Omental fat pad (tissue), 4 donors: ENCODE results near the gene DTNBP1. TPM values are rescaled to one million over a fixed set of nuclear protein-coding genes. Genes with fewer than 3 reads are reported as not detected.

Experiments
- ATAC-seq: fragments of 150-250 bp; one replicate; pipeline ENCODE4 v1.9.1; 2016; ENCODE audit warnings: mild to moderate bottlenecking, moderate library complexity; ENCODE audit not compliant: low FRiP score
- DNase-seq: peaks from one replicate; pipeline ENCODE4 v3.0.0-alpha.2; 2019; ENCODE audit warnings: low spot score
- total RNA-seq, 4 donors: library from RNA; depleted of rRNA; stranded (reverse); fragments of >200 nt; gene quantifications; one replicate each; pipeline ENCODE4 v1.1.0, GENCODE V29; 2016
- TF ChIP-seq, protein P1 (sequence below), 3 donors: fragments of 450-650 bp; IDR thresholded peaks; one replicate each; pipeline ENCODE4 v1.5.1; 2016 to 2017; ENCODE audit warnings: antibody characterized with exemption in 3 of 3, mild to moderate bottlenecking in 3 of 3, moderate library complexity in 2 of 3

DTNBP1 gene
- total RNA-seq, 4 donors from 2014 or later = 5.9 to 13.9 (median 10.4) TPM

DNA sequence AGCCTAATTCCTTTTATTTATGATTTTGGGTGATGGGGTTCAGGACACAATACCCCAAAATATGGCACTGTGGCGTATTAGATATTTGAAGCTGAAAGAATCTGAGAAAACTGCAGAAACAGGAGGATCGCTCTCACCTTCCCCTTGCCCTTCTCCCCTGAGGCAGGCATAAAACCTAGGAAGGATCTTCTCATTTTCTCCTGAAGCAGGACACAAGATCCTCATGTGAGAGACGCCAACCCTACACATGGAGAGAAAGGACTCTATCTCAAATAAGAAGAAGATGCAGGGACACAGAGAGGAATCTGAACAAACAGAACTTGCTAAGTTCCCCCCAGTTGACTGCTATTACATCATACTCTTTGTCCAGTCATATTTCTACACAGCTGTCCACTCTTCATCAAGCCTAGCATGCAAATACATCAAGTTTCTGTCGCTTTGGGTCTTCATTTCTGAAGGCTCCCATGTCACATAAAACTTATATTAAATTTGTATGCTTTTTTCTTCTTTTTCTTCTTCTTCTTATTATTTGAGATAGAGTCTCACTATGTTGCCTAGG lies 109.0 kb downstream of the DTNBP1 start:
- DNase-seq = no peak
- TF ChIP-seq, protein P1, sequence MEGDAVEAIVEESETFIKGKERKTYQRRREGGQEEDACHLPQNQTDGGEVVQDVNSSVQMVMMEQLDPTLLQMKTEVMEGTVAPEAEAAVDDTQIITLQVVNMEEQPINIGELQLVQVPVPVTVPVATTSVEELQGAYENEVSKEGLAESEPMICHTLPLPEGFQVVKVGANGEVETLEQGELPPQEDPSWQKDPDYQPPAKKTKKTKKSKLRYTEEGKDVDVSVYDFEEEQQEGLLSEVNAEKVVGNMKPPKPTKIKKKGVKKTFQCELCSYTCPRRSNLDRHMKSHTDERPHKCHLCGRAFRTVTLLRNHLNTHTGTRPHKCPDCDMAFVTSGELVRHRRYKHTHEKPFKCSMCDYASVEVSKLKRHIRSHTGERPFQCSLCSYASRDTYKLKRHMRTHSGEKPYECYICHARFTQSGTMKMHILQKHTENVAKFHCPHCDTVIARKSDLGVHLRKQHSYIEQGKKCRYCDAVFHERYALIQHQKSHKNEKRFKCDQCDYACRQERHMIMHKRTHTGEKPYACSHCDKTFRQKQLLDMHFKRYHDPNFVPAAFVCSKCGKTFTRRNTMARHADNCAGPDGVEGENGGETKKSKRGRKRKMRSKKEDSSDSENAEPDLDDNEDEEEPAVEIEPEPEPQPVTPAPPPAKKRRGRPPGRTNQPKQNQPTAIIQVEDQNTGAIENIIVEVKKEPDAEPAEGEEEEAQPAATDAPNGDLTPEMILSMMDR (IDR thresholded peaks at IDR 0.05) = no peak
- ATAC-seq = no peak

DNA sequence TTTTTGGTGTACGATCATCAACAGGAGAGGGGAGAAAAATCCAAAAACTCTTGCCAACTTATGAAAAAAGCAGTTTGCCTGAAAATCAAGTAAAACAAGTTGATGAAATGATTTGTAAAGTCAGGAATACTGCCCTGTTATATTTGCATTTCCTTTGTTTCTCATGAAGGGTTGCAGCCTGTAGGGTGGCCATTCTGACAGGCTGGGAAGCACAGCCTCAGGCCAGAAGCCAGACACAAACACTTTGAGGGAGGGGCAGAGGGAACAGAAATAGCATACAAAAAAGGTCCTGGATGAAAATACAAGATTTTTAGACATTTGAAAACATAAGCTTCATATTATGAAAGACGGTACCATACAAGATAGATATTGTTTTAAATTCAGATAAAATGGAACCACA lies 109.8 kb downstream of the DTNBP1 start:
- ATAC-seq (no peak), DNase-seq (no peak)
- TF ChIP-seq, protein P1 (IDR thresholded peaks at IDR 0.05) = no peak

DNA sequence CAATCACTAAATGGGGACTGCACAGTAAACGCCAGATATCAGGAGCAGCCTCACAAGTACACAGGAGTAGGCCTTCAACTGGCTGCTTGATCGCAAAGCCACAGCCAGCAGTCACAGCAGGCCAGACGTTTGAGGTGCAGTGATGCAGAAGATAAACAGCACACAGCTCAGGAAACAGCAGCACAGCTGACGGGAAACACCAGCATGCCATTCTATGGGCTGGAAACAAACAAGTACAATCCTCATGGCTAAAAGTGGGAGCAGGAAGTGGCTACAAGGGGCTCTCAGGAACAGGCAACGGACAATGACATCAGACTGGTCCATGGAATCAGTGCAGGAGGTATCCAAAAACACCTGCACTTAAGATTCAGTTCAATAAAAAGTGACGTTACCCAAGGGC lies 111.0 kb downstream of the DTNBP1 start:
- ATAC-seq (no peak), DNase-seq (no peak)
- TF ChIP-seq, protein P1 (IDR thresholded peaks at IDR 0.05) = no peak

DNA sequence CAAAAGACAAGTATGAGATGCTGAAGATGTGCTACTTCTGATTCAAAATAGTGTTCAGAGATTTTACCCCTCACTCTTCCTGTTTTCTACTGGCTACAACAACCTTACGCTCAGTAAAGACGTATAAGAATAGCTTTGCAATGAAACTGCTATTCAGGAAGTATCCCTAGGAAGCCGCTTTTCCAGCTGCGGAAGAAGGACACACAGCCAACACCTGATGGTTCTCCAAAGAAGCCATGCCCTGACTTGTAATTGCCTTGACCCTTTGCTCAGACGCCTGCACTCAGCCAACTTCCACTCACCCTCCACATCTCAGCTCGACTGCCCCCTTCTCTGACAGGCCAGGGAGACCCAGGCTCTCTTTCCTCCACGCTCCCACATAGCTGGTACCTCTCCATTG lies 111.6 kb downstream of the DTNBP1 start:
- TF ChIP-seq, protein P1 (IDR thresholded peaks at IDR 0.05) = no peak
- DNase-seq = no peak
- no peak for ATAC-seq

DNA sequence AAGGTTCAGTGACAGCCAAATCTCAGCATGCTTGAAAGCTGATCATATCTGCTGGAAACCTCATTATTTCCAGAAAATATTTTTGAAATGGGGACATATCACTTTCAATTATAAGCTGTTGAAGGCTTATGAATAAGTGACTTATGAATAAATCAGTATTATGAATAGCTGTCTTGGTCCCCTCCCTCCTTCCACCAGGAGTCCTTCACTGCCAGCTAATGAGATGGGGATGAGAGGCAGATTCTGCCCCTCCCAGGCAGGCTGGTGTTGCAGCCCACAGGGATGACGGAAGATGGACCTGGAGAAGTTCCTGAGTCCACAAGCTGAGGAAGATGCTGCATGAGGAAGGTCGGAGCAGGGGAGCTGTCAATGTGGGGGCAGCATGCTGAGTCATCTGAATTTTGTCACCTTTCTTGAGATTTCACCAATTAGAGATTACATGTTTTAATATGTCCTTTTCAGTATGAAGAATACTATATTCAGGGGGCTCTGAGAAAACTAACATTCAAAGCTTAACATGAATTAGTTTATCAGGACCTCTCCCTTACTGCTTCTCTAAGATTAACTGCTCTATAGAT lies 112.2 kb downstream of the DTNBP1 start:
- TF ChIP-seq, protein P1 (IDR thresholded peaks at IDR 0.05) = no peak
- ATAC-seq (no peak), DNase-seq (no peak)

DNA sequence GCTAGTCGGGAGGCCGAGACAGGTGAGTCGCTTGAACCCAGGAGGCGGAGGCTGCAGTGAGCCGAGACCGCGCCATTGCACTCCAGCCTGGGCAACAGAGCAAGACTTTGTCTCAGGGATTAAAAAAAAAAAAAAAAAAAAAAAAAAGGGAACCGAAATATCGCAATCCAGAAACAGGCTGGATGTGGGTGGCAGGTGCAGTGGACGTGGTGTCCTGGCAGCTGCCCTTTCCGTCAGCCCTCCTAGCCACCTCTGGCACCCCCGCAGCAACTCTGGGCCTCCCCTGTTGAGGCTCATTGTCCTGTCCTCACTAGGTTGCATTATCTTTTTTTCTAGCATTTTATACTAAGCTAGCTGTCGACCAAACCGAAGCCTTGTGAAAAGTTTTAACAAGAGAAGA lies 113.5 kb downstream of the DTNBP1 start:
- TF ChIP-seq, protein P1 (IDR thresholded peaks at IDR 0.05) = no peak
- ATAC-seq = no peak
- DNase-seq = no peak

DNA sequence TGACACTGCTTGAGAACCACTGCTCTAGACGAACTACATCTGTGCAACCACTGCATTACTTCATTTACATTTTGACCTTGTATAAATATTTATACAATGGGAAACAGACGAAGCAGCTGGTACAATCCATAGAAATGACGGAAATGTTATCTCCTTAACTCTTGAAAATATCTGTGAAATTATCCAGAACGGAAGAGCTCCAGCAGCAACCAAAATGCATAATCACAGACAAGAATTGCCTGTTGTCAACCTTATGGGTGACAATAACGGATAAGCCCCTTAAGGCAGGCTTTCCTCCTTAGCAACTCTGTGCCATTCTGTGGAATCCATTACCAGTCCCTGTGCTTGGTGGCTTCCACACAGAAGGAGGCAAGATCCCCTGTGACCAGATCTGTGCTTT lies 115.4 kb downstream of the DTNBP1 start:
- ATAC-seq (no peak), DNase-seq (no peak)
- TF ChIP-seq, protein P1 (IDR thresholded peaks at IDR 0.05) = no peak
